HG02973 (cell line): ENCODE results near the gene ZNF526.

Experiments used
- ATAC-seq: cut with Tn5 transposase; IDR thresholded peaks from one replicate; pipeline ENCODE4 v1.9.1; 2021; ENCODE audit warnings: moderate library complexity; ENCODE audit not compliant: unreplicated experiment

The ZNF526 gene

DNA sequence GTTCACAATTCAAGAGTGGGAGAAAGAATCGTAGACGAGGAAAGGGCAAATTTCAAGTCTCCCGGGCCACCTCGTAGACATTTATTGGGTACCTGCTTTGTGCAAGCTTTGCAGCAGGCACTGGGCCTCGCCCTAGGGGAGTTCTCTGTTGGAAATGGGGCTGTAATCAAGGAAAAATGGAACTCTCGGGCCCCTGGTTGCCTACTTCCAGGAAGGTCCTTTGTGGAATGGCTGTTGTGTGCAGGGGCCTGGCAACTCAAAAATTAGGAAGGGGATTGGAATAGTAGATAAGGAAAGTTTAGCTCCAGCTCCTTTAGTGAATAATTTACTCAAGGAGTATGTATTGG is 612 bp downstream of the ZNF526 start:
- ATAC-seq: no peak

DNA sequence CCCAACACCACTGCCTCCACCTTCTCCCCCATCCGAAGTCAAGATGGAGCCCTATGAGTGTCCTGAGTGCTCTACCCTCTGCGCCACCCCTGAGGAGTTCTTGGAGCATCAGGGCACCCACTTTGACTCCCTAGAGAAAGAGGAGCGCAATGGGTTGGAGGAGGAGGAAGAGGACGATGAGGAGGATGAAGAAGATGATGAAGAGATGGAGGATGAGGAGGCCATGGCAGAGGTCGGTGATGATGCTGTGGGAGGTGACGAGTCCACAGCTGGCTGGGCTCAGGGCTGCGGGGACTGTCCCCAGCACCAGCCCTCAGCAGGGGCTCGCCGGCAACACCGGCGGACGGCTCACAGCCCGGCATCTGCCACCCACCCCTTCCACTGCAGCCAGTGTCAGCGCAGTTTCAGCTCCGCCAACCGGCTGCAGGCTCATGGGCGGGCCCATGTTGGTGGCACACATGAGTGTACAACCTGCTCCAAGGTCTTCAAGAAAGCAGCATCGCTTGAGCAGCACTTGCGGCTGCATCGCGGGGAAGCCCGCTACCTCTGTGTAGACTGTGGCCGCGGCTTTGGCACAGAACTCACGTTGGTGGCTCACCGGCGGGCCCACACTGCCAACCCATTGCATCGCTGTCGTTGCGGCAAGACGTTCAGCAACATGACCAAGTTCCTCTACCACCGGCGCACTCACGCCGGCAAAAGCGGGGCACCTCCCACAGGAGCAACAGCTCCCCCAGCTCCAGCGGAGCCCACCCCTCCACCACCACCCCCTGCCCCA is 5.0 kb downstream of the ZNF526 start:
- no peak for ATAC-seq

DNA sequence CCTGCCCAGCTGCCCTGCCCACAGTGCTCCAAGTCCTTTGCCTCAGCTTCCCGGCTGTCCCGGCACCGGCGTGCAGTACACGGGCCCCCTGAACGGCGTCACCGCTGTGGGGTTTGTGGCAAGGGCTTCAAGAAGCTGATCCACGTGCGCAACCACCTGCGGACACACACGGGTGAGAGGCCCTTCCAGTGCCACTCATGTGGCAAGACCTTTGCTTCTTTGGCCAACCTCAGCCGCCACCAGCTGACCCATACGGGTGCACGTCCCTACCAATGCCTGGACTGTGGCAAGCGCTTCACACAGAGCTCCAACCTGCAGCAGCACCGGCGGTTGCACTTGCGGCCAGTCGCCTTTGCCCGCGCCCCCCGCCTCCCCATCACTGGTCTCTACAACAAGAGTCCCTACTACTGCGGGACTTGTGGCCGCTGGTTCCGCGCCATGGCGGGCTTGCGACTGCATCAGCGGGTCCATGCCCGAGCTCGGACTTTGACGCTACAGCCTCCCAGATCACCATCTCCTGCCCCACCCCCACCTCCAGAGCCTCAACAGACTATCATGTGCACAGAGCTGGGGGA is 5.7 kb downstream of the ZNF526 start:
- ATAC-seq: no peak

DNA sequence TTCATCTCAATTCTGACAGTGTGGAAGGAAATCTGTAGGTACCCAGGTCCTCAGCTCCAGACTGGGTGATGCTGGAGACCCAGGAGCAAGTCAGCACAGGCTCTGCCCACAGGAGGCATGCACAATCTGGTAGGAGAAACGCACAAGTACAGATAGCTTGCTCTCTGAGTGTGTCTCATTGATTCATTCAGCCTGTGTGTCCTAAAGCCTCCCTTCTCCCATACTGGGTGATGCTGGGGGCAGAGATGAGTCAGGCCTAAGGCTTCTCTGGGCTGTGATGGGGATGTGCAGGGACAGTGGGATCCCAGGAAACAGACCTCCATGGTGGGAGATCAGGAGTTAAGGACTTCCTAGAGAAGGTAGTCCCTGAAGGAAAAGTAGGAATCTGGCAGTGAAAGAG is 6.8 kb downstream of the ZNF526 start:
- ATAC-seq: no peak

DNA sequence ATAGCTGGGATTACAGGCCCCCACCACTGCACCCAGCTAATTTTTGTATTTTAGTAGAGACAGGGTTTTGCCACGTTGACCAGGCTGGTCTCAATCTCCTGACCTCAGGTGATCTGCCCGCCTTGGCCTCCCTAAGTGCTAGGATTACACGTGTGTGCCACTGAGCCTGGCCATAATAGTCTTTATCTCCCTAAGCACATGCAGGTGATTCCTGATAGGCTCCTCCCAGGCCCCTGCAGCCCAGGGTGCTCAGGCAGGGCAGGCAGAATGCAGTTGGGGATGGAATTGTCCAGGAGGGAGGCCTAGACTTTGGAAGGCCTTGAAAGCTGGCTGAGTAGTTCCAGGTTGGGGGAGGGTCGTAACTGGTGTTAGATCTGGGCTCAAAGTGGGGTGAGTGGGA is 8.5 kb downstream of the ZNF526 start:
- ATAC-seq: no peak

DNA sequence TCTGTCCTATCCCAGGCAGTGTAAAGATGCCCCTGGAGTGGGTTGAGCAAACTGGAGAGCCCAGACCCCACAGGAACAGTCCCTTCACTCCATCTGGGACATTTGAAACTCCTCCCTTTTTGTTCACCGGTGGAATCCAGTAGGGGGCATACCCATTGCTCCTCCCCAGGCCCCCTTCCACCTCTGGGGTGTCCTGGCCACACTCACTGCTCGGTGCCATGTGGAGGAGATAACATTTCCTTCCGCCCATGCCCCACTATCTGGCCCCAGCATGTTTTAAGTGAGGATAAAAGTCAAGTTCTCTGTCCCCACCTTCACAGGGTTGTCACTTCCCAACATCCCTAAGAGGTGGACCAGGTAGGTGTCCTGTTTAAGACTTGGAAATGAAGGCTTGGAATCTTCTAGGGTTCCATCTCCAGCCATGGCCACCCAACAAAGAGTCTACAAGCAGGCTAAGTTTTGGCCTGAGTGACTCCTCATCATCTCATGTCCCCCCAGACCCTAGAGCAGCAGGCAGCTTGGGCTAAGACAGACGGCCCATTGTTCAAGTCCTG is 9.3 kb downstream of the ZNF526 start:
- no peak for ATAC-seq

DNA sequence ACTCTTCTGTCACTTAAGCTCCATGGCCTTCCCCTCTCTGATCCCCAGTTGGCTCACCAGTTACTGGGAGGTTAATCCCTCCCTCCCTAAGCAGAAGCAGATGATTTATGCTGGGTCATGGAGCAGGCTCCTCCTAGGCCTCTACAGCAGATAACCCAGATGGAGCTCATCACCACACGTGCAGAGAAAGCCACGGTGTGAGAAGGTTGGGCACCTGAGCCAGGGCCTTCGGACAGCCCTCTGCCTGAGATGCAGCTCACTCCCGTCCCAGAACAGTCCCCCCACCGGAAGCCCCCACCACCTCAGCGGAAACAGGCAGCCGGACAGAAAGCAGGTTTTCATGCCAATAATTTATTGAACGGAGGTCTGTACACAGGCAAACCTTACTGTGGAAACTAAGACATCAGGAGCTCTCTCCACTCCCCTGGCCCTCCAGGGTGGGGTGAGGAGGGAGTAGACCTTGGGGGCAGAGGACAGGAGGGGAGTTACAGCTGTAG is 9.8 kb downstream of the ZNF526 start:
- ATAC-seq: no peak

DNA sequence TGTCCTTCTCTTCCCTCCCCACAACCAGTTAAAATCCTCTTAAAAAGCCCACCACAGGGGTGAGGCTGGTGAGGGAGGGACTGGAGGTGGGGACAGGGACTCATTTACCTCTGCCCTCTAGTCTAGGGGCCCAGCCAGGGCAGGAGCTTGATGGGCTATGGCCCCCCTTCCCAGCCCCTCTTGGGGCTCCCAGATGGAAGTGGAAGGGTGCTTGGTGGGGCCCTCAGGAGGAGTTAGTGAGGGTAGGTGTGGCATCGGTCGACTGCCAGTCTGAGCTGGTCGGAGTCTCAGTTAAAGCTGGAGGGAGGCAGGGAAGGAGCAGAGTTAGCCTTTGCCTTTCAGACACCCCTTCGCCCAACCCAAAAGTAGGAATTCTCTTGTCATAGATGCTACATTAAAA is 10.5 kb downstream of the ZNF526 start:
- no peak for ATAC-seq

DNA sequence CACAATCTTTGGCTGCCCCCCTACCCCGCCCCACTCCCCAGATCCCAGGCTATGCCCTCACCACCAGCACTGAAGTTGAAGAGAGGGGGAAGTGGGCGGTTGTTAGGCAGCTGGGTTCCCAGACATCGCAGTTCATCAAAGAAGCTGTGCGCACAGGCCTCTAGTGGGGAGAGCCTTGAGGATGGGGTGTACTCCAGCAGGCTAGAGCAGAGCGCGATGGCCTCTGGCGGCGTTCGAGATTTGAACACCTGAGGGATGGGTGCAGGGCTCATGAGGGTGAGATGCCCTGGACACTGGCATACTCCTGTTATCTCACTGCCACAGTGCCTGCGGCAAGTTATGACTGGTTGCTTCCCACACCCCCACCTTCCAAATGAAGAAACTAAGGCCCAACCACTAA is 12.3 kb downstream of the ZNF526 start:
- ATAC-seq: no peak

DNA sequence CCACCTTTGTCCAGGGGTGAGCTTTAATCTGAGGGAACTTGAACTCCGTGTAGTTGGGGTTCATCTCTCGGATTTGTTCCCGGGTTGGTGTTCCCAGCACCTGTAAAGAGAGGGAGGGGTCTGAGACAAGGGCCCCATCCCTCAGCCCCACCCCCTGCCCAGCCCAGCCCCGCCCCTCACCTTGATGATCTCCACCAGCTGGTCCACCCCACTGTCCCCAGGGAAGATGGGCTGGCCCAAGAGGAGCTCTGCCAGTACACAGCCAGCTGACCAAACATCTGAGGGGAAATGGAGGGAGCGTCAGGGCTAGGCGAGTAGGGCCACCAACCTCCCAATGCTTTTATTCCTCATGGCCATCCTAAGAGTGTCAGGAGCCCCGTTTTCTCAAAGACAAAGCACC is 13.0 kb downstream of the ZNF526 start:
- ATAC-seq: no peak

DNA sequence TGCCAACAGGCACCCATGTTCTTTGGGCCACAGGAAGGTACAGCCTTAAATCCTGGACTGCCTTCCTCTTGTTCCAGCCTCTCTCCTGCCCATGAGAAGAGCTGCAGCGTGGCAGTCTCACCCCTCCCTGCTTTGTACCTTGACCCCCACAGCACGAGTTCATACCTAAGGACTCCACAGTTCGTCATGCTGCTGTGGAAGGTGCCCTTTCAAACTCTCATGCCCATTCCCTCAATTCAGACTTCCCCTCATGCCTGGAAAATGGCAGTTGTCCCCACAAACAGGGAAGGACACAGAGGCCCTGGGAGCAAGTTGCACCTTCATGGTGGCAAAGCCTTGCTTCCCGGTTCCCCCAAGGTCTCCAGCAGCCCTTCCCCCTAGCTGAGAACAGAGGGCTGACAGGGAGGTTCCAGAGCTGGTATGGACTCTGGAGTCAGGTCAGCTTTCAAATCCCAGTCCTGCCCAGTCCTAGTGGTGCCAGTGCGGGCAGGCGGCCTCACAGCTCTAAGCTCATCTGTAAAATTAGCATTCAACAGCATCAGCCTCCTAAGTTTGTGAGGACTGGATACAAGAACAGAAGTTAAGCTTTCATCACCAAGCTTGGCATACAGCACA is 13.7 kb downstream of the ZNF526 start:
- no peak for ATAC-seq

DNA sequence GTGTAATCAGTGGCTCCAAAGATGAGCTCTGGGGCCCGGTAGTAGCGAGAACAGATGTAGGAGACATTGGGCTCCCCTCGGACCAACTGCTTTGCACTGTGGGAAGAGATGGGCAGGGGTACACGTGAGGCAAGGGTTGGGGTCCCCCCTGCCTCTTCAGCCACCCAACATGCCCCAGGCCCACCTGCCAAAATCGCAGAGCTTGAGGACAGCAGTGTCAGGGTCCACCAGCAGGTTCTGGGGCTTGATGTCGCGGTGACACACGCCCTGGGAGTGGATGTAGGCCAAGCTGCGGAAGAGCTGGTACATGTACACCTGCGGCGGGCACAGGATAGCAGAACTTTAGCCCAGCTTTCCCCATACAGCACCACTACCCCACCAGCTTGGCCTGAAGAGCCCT is 14.3 kb downstream of the ZNF526 start:
- ATAC-seq: no peak

DNA sequence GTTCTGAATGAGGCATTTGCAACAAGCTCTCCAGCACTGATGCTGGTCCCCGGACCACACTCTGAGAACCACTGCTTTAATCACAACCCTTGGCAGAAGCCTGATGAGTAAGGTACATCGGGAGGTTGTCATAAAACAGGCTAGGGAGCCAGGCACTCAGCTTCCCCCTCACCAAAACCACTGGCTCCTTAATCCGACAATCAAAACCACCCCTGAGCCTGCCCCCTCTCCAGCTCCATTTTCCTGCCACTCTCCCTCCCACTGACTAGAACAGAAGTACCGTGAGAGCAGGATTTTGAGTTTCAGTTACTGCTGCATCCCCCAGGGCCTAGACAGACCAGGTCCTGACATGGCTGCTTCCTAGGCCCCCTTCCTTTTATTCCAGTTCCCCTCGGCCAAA is 15.1 kb downstream of the ZNF526 start:
- ATAC-seq: no peak

DNA sequence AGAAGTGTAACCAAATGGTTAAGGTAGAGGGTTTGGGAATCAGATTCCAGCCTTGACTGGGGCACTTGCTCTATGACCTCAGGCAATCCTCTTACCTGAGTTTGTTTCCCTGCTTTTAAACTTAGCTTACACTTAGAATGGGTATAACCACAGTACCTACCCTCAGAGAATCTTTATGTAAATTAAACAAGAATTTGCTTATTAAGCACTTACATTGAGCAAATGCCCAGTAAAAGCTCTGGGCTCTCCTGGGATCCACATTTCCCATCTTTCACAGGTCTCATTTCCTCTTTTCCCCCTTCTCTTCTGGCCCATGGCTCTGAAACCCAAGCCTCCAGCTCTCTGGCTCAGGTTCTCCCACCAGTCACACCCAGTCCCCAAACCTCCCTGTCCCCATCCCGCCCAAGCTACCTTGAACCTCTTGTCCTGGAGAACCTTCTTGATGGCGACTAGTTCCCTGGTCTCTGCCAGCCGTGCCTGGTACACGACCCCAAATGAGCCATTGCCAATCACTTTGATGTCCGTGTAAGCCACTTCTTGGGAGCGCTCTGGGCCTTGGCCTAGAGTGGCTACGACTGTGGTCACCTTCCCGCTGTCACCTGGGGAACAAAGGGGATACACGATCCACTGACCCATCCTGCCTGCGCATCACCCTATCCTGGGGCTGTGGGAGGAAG is 19.6 kb downstream of the ZNF526 start:
- ATAC-seq: no peak

DNA sequence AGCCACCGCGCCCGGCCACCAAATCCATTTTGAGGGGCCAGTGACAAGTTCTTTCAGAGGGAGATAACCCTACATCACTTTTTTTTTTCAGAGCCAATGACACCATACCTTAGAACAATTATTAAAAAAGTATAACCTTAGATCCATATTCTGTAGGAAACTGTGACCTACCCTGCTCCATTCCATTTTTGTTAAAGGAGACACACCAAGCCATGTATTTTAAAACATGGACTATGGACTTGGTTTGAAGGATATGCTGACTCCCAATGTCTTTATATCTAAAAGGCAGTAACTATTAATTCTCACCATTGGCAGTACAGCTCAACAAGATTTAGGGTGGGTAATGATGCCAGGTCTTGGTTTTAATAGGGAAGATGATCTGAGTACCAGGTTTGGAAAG is 21.2 kb downstream of the ZNF526 start:
- no peak for ATAC-seq

DNA sequence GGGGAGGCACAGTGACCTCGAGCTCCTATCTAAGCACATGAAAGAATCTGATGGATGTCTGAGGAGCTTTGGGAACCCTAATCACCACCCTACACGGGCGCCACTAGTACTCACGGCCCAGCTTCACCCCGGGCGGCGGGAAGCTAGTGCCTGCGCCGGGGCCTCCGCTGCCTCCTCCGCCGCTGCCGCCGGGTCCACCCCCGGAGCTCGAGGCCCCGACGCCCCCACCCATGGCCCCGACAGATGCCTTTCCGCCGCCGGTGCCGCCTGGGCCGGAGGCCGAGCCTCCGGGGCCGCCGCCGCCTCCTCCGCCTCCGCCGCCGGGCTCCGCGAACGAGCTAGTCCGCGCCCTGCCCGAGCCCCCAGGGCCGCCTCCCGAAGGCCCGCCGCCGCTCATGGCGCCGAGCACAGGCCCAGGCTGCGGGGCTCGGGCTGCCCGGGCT is 22.0 kb downstream of the ZNF526 start:
- ATAC-seq: no peak

DNA sequence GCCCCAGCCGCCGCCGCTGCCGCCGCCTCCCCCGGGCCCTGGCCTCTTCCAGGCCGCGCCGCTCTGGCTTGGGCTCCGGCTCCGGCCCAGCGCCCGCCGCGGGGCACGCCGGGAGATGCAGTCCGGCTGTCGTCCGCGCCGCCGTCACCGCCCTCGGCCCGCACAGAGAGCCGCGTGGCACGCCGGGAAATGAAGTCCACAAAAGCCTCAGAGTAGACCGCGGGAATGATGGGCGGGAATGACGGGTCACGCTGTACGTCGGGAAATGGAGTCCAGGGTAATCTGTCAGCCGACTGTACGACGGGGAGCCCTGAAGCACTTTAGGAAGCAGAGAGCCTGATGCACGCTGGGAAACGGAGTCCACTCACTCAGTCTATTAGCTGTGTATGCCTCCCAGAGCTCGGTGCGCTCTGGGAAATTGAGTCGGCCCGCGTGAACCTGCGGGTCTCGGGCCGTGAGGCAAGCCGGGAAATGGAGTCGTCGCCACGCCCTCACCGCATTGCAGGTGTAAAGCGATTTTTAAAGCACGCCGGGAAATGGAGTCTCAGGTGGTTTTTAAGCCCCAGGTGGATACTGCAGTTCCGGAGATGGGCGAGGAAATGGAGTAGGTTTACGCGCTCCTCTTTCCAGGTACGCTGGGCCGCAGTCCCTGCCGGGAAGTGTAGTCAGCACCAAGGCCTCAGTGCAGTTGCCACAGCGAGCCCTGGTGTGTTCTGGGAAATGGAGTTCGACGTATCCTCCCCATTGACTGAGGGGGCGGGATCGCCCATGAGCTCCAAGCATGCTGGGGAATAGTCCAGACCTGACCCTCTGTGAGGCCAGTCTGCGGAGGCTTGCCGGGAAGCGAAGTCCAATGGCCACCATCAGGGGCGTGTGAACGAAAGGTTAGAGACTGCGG is 22.6 kb downstream of the ZNF526 start, which contains the start of gene GSK3A:
Gene GSK3A, minus strand, starts transcription at position 91 of the 898 bp plus-strand sequence. CDS start 137 bp downstream, outside the sequence.
- peak; percentile 55 for ATAC-seq

DNA sequence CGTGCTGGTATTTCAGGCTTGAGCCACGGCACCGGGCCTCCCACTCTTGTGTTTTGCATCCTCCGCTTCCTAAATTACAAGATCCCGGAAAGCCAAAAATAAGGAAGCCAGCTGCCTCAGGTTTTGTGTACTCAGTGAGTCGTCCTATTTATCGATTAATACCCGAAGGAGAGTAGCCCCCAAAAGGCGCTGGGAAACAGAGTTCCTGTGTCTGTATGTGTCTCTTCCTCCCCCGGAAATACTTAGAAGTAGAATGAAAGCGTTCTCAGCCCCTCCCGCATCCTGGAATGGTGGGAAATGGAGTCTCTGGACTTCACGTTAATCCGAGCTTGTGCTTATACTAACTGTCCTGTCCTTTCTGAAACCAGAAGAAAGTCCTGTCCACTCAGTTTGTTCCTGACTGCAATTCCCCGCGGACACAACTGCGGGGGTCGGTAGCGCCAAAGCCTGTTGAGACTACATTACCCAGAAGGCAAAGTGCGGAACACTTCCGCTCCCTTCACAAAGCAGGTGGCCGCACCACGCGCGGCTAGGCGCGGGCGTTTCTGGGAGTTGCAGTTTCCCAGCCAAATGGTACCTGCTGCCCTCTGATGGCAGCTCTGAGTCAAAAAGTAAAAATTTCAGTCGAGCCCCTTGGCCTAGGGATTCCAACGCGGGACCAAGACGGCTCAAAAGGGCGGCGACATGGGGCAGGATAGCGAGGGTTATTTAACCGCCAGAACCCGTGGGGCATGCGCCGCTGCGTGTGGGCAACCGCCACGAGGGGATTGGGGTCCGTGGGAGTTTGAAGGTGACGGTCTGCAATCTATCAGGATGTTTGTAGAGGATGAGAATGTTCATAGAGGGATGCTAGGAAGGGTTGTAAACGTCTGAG is 24.5 kb downstream of the ZNF526 start:
- peak; percentile 30 for ATAC-seq

DNA sequence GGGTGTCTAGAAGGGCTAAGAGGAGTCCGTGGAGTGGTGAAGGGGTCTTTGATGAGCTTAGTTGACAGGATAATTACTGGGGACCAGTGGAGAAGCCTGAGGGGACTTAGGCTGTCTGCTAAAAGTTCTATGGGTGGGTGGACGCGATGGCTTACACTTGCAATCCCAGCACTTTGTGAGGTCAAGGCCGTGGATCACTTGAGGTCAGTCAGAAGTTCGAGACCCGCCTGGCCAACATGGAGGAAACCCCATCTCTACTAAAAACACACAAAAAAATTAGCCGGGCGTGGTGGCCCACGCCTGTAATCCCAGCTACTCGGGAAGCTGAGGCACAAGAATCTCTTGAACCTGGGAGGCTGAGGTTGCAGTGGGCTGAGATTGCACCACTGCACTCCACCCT is 25.1 kb downstream of the ZNF526 start:
- ATAC-seq: no peak
